HG03064 (cell line): ENCODE results near the gene ZNF653.
A peak's percentile ranks its signal among the peaks of the same experiment; 100 is the strongest.

ENCODE experiments used
- ATAC-seq: cut with Tn5 transposase; IDR thresholded peaks from one replicate; pipeline ENCODE4 v1.9.1; 2021; ENCODE audit warnings: low read depth; ENCODE audit not compliant: unreplicated experiment

Gene ZNF653

GRCh38 chr19:11505504-11506100, at the start of gene ZNF653:
TSS of gene ZNF653 (minus strand) at chr19:11505839. CDS start at chr19:11505786, 53 bp downstream.
- ATAC-seq, result peak; percentile 37

- ATAC-seq, result no peak
Measured at GRCh38 chr19:11555246-11555645, 49.6 kb upstream of the ZNF653 start.

- ATAC-seq, result no peak
Measured at GRCh38 chr19:11554160-11554559, 48.5 kb upstream of the ZNF653 start.

- ATAC-seq, result no peak
Measured at GRCh38 chr19:11552666-11553372, 47.2 kb upstream of the ZNF653 start.

GRCh38 chr19:11551603-11552235, 46.1 kb upstream of the ZNF653 start:
- ATAC-seq, result no peak

- no peak for ATAC-seq
Measured at GRCh38 chr19:11550265-11550664, 44.6 kb upstream of the ZNF653 start.

- ATAC-seq, result no peak
Measured at GRCh38 chr19:11549386-11549953, 43.8 kb upstream of the ZNF653 start.

GRCh38 chr19:11547929-11548700, 42.5 kb upstream of the ZNF653 start:
- ATAC-seq, result no peak

- no peak for ATAC-seq
Measured at GRCh38 chr19:11541238-11541637, 35.6 kb upstream of the ZNF653 start.

GRCh38 chr19:11540645-11541044, 35.0 kb upstream of the ZNF653 start:
- ATAC-seq, result no peak

GRCh38 chr19:11539495-11540365, 34.1 kb upstream of the ZNF653 start:
- ATAC-seq, result no peak

GRCh38 chr19:11538232-11539036, 32.8 kb upstream of the ZNF653 start, which contains the start of gene CNN1:
TSS of gene CNN1 (plus strand) at chr19:11538851. CDS start at chr19:11538928, 77 bp downstream.
- no peak for ATAC-seq

- no peak for ATAC-seq
Measured at GRCh38 chr19:11535792-11536595, 30.4 kb upstream of the ZNF653 start.

GRCh38 chr19:11534948-11535347, 29.3 kb upstream of the ZNF653 start:
- ATAC-seq, result no peak

- ATAC-seq, result no peak
Measured at GRCh38 chr19:11534538-11534937, 28.9 kb upstream of the ZNF653 start.

- ATAC-seq, result no peak
Measured at GRCh38 chr19:11530432-11530831, 24.8 kb upstream of the ZNF653 start.

- peak; percentile 85 for ATAC-seq
Measured at GRCh38 chr19:11528551-11529341, 23.1 kb upstream of the ZNF653 start, which contains the start of gene ECSIT. TSS of gene ECSIT (minus strand) at chr19:11529134. CDS start at chr19:11519170, 9,964 bp downstream.
